Right atrium auricular region (tissue), 2 donors: Measurements from ENCODE around the gene CD34. TPM values are rescaled to one million over a fixed set of nuclear protein-coding genes. Genes with fewer than 3 reads are reported as not detected.

Source experiments
- DNase-seq: peaks from one replicate; pipeline ENCODE4 v3.0.0-alpha.2; 2019; ENCODE audit warnings: low spot score
- H3K27ac ChIP-seq, 2 donors: fragments of 200-600 bp; sonication (generic); 1 replicate in 1 of 2; 2 replicates in 1 of 2; pipeline ENCODE4 v1.5.1; 2016 to 2019
- H3K27me3 ChIP-seq, 2 donors: fragments of 200-600 bp; sonication (generic); one replicate each; pipeline versions ENCODE4 v1.5.1 to v1.6.0; 2017 to 2019
- H3K36me3 ChIP-seq: fragments of 200-600 bp; sonication (generic); one replicate; pipeline ENCODE4 v1.5.1; 2016
- H3K4me1 ChIP-seq, 2 donors: fragments of 200-600 bp; sonication (generic); one replicate each; pipeline versions ENCODE4 v1.5.1 to v1.6.0; 2017 to 2019
- H3K4me3 ChIP-seq, 2 donors: fragments of 200-600 bp; sonication (generic); 1 replicate in 1 of 2; 2 replicates in 1 of 2; pipeline ENCODE4 v1.5.1; 2017 to 2019; ENCODE audit warnings: mild to moderate bottlenecking in 1 of 2, moderate library complexity in 1 of 2
- H3K9me3 ChIP-seq, 2 donors: fragments of 200-600 bp; sonication (generic); one replicate each; pipeline ENCODE4 v1.5.1; 2019
- CTCF ChIP-seq, 2 donors: fragments of 200-600 bp; sonication (generic); IDR thresholded peaks; one replicate each; pipeline ENCODE4 v1.5.1; 2019; ENCODE audit warnings: antibody characterized with exemption in 2 of 2
- total RNA-seq, 2 donors: library from RNA; depleted of rRNA; stranded (reverse); fragments of >200 nt; gene quantifications; one replicate each; pipeline ENCODE4 v1.1.0, GENCODE V29; 2016

The CD34 gene
- total RNA-seq, 2 donors from 2014 or later = 76.7 to 76.8 TPM

- Histone ChIP-seq H3K9me3 (no peaks in the 10 kb centered on the region), H3K27ac (no peak overlapping the region), H3K4me3 (no peak overlapping the region), H3K27me3 (no peaks in the 10 kb centered on the region), H3K36me3 (no peaks in the 10 kb centered on the region), H3K4me1 (peaks cover 0 to 19% of the 10 kb centered on the region in 2 donors)
- peak in 1 of 2 donors; percentile 38 for TF ChIP-seq CTCF (IDR thresholded peaks at IDR 0.05)
- no peak for DNase-seq
These were observed 34.8 kb downstream of the CD34 start for GRCh38 chr1:207876131-207876530.

GRCh38 chr1:207875532-207875931 lies 35.4 kb downstream of the CD34 start:
- no peak overlapping the region for H3K4me3 ChIP-seq
- no peaks in the 10 kb centered on the region for H3K27me3 ChIP-seq
- H3K4me1 ChIP-seq = peaks cover 0 to 20% of the 10 kb centered on the region in 2 donors
- H3K9me3 ChIP-seq = no peaks in the 10 kb centered on the region
- DNase-seq = no peak
- H3K36me3 ChIP-seq = no peaks in the 10 kb centered on the region
- no peak overlapping the region for H3K27ac ChIP-seq
- TF ChIP-seq CTCF (IDR thresholded peaks at IDR 0.05) = no peak

GRCh38 chr1:207873055-207873890 lies 37.7 kb downstream of the CD34 start:
- Histone ChIP-seq H3K9me3 (no peaks in the 10 kb centered on the region), H3K36me3 (no peaks in the 10 kb centered on the region), H3K4me1 (peaks cover 0 to 35% of the 10 kb centered on the region in 2 donors), H3K4me3 (no peak overlapping the region), H3K27me3 (no peaks in the 10 kb centered on the region), H3K27ac (peak overlapping the region; percentile 3 to 61)
- DNase-seq = peak; percentile 71
- no peak for TF ChIP-seq CTCF (IDR thresholded peaks at IDR 0.05)

- H3K4me1 ChIP-seq = peaks cover 0 to 41% of the 10 kb centered on the region in 2 donors
- peak overlapping the region in 1 of 2 donors; percentile 61 for H3K27ac ChIP-seq
- no peaks in the 10 kb centered on the region for H3K27me3 ChIP-seq
- H3K36me3 ChIP-seq = no peaks in the 10 kb centered on the region
- no peak for TF ChIP-seq CTCF (IDR thresholded peaks at IDR 0.05)
- H3K4me3 ChIP-seq = no peak overlapping the region
- H3K9me3 ChIP-seq = no peaks in the 10 kb centered on the region
- DNase-seq = no peak
These were observed 38.3 kb downstream of the CD34 start for GRCh38 chr1:207872621-207873020.

- H3K27me3 ChIP-seq = no peaks in the 10 kb centered on the region
- no peak for DNase-seq
- no peak for TF ChIP-seq CTCF (IDR thresholded peaks at IDR 0.05)
- H3K4me1 ChIP-seq = peaks cover 0 to 56% of the 10 kb centered on the region in 2 donors
- no peak overlapping the region for H3K4me3 ChIP-seq
- no peaks in the 10 kb centered on the region for H3K36me3 ChIP-seq
- H3K27ac ChIP-seq = no peak overlapping the region
- H3K9me3 ChIP-seq = no peaks in the 10 kb centered on the region
These were observed 39.7 kb downstream of the CD34 start for GRCh38 chr1:207871117-207871649.
